HG02885 (cell line): ENCODE measurements around the gene GSK3A.
A peak's percentile ranks its signal among the peaks of the same experiment; 100 is the strongest.

Source experiments
- ATAC-seq: cut with Tn5 transposase; IDR thresholded peaks from one replicate; pipeline ENCODE4 v1.9.1; 2021; ENCODE audit warnings: mild to moderate bottlenecking; ENCODE audit not compliant: unreplicated experiment, poor library complexity

GSK3A gene

DNA sequence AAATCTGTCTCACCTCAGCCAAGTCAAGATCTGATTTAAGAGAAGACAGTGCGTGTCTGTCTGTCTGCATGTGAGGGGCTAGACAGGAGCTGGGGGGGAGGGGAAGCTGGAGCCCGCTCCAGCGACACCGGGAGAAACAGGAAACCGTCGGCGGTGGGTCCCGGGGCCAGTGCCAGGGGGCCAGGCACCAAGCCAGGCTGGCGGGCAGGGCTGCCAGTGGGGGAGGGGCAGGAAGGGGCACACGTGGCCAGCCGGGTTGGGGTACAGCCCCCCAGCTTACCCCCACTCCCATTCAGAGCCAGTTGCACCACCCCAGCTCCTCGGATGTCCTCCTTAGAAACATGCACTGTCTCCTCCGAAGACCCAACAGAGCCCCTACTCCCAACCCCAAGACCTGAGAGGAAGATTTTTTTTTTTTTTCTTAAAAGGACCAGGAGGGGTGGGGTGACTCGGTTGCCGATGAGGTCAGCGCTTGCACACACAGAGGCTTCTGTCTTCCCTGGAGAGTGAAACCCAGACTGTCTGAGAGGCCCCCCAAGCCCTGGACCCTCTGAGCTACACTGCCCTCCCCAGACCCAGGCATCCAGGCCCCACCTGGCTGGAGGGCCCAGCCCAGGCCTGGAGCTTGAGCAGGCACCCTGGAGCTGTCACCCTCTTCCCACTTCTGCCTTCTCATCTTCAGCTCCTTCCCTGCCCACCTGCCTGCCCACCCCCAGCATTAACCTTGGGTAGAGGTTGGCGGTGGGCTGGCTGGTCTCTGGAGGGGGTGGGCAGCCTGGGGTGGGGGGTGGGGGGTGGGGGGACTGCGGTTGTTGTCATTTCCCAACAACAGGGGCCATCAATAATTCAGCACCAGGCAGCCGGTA lies 8.5 kb upstream of the GSK3A start:
- ATAC-seq: no peak

DNA sequence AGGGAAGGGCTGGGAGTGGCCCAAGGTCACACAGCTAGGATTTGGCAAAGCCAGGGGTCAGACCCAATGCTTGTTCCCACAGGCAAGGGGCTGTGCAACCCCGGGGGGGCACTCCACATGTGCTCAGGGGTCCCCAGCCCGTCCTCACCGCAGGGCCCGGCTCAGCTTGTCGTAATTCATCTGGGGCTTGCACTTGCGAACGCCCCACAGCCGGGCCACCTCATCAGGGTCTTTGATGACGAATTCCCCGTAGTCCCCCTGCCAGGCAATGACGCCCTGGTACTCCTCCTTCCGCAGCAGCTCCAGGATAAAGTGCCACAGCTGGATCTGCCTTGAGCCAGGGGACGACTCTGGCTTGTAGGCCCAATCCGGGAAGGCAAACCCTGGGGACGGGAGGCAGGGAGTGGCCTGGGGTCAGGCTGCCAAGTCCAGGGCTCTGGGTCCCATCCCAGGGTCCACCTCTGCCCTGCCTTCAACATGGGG lies 7.8 kb upstream of the GSK3A start:
- ATAC-seq: no peak

DNA sequence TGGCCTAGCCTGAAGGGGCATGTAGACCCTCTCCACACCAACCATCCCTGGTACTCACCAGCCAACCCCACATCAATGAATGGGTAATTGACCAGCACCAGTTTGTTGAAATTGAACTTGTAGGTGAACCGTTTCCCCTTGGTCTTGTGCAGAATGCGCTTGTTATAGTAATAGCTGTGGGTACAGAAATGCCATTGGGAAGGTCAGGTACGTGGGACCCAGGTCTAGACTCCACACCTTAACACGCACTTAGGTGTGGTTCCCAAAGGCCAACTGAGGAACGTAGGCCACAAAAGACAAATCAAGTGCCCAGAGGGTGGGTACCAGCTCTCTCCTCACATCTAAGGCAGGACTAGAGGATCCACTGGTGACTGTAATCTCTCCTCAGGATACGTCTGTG lies 7.4 kb upstream of the GSK3A start:
- no peak for ATAC-seq

DNA sequence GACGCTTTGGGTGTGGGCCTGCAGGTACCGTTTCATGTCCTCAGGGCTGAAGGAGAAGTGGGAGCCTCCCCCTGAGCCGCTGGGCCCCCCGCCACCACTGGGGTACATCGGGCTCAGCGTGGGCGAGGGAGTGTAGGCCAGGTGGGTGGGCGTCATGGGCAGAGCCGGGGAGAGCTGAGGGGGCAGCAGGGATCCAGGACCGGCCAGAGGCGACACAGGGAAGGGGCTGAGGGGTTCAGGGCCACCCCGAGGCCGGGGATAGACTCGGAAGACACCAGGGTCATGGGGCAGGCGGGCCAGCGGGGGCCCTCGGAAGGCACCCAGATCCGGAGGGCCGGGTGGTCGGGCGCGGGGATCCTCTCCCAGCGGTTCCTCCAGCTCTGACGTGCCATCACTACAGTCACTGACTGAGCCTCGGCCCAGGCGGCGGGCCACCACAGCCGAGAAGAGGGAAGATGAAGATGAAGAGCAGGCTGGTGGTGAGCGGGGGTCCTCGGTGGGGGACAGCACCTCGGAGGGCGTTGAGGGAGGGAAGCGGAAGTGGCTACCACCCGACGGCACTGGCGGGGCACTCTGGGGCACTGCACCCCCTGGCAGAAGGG lies 6.8 kb upstream of the GSK3A start:
- ATAC-seq: no peak

DNA sequence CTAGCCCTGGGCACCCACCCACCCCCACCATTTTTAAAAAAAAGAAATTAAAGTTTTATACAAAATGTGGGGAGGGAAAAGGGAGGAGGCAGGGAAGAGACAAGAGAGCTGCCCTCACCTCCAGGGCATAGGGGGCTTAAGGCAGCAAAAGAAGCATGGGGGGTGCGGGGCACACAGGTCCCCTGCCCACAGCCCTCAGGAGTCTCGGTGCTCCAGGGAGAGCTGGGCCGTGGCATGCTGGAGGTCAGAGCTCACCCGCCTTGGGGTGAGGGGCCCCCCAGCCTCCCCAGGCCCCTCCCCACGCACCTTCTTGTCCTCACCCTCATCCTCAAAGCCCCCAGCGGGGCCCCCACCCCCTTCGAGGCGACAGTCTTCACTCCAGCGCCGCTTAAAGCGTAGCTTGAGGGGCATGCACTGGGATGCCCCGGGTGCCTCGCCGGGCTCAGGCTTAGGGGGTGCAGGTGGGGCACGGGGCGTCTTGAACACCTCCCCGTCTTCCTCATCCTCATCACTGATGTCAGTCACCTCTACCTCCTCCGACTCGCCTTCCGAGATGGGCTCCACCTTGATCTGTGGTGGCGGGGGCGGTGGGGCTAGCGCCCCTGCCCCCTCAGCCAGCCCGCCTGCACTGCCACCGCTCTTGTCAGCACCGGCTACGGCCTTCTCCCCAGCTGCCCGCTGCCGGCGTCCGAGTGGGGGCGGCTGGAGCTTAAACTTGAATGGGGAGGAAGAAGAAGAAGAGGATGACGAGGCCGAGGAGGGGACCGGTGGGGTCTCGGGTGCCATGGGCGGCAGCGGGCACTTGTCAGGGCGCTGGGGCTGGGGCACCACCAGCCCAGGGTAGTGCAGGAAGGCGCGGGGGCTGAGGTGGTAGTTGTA lies 6.1 kb upstream of the GSK3A start:
- ATAC-seq: no peak

DNA sequence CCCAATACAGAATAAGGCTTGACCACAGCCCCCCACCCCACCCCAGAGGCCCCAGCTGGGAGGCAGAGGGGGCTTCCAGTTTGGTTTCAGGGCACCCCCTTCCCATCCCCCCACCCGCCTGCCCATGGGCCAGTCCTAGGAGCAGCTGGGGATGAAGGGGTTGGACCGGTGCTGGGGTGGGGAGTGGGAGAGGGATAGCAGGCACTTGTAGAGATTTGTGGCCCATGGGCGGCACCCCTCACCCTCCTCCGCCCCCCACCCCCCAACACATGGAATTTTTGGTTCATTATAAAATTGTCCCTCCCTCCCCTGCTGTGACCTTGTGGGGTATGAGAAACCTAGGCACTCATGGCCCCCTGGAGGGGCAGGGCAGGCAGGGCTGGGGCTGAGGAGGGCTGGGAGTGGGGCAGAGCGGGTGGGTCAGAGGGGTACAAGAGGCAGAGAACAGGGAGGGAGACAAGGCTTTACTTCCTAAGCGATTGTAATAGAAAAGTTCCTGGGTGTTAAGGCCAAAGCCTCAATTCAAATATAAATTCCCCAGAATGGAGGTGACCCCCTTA lies 5.3 kb upstream of the GSK3A start:
- ATAC-seq: no peak

DNA sequence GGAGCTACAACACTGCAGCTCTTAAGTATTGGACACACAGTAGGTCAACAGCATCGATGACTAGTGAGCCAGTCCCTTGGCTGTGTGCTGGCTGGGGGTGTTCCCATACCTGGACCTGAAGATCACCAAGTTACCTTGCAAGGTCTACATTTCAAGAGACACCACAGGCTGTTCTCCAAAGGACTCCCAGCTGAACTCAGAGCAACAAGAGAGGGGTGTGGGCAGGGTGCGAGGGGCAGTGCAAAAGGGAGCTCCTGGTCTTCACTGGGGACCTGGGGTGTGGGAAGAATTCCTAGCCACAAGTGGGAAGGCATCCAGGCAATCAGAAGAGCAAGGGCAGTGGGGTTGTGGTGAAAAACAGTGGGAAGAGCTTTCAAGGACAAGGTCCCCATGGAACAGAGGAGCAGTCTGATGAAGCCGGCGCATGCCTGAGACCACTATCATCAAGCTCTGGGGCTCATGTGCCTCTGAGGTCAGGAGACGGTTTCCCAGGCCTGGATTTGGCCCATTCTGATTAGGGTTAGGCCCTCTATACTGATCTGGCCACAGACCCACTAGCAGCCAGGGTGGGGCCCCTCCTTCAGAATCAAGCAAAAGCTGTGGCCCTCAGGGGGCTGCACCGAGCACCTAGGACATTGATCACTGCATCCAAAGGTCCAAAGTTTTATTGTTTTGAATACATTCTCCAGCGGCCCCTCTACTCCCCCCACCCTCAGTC lies 4.7 kb upstream of the GSK3A start:
- no peak for ATAC-seq

DNA sequence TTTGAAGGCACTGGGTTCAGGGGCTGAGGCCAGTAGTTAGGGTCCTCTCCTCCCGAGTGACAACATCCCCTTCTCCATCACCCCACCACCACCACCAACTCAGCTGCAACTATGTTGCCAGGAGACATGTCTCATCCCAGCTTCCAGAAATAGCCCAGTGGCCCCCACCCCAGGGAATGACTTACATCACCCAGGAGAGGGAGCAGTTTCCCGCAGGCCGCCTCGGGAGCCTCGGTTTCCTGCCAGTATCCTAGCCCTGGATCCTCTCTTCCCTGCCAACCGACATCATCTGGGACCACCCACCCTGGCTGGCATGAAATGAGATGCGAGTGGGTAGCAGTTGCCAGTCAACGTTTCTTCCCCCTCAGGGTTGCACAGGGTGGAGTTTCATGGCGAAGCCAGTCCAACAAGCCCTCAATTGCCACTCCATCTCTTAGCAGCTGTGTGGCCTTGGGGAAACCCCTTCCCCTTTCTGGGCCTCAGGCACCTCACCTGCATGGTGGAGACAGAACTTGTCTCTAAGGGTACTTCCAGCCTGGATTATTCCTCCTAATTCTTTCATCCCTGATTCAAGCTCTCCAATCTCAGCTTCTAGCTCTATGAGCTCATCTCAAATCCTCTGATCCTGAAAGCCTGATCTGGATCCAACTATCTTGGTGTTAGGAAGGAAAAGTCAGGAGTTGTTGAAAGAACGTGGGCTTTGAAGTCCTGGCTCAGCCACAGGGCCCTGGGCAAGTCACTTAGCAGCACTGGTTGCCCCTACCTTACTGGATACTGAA lies 3.9 kb upstream of the GSK3A start:
- ATAC-seq: no peak

DNA sequence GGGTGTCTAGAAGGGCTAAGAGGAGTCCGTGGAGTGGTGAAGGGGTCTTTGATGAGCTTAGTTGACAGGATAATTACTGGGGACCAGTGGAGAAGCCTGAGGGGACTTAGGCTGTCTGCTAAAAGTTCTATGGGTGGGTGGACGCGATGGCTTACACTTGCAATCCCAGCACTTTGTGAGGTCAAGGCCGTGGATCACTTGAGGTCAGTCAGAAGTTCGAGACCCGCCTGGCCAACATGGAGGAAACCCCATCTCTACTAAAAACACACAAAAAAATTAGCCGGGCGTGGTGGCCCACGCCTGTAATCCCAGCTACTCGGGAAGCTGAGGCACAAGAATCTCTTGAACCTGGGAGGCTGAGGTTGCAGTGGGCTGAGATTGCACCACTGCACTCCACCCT lies 2.8 kb upstream of the GSK3A start:
- ATAC-seq: no peak

DNA sequence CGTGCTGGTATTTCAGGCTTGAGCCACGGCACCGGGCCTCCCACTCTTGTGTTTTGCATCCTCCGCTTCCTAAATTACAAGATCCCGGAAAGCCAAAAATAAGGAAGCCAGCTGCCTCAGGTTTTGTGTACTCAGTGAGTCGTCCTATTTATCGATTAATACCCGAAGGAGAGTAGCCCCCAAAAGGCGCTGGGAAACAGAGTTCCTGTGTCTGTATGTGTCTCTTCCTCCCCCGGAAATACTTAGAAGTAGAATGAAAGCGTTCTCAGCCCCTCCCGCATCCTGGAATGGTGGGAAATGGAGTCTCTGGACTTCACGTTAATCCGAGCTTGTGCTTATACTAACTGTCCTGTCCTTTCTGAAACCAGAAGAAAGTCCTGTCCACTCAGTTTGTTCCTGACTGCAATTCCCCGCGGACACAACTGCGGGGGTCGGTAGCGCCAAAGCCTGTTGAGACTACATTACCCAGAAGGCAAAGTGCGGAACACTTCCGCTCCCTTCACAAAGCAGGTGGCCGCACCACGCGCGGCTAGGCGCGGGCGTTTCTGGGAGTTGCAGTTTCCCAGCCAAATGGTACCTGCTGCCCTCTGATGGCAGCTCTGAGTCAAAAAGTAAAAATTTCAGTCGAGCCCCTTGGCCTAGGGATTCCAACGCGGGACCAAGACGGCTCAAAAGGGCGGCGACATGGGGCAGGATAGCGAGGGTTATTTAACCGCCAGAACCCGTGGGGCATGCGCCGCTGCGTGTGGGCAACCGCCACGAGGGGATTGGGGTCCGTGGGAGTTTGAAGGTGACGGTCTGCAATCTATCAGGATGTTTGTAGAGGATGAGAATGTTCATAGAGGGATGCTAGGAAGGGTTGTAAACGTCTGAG lies 2.2 kb upstream of the GSK3A start:
- ATAC-seq: peak; percentile 40

DNA sequence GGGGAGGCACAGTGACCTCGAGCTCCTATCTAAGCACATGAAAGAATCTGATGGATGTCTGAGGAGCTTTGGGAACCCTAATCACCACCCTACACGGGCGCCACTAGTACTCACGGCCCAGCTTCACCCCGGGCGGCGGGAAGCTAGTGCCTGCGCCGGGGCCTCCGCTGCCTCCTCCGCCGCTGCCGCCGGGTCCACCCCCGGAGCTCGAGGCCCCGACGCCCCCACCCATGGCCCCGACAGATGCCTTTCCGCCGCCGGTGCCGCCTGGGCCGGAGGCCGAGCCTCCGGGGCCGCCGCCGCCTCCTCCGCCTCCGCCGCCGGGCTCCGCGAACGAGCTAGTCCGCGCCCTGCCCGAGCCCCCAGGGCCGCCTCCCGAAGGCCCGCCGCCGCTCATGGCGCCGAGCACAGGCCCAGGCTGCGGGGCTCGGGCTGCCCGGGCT lies 312 bp downstream of the GSK3A start:
- ATAC-seq: peak; percentile 0

DNA sequence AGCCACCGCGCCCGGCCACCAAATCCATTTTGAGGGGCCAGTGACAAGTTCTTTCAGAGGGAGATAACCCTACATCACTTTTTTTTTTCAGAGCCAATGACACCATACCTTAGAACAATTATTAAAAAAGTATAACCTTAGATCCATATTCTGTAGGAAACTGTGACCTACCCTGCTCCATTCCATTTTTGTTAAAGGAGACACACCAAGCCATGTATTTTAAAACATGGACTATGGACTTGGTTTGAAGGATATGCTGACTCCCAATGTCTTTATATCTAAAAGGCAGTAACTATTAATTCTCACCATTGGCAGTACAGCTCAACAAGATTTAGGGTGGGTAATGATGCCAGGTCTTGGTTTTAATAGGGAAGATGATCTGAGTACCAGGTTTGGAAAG lies 1.1 kb downstream of the GSK3A start:
- no peak for ATAC-seq

DNA sequence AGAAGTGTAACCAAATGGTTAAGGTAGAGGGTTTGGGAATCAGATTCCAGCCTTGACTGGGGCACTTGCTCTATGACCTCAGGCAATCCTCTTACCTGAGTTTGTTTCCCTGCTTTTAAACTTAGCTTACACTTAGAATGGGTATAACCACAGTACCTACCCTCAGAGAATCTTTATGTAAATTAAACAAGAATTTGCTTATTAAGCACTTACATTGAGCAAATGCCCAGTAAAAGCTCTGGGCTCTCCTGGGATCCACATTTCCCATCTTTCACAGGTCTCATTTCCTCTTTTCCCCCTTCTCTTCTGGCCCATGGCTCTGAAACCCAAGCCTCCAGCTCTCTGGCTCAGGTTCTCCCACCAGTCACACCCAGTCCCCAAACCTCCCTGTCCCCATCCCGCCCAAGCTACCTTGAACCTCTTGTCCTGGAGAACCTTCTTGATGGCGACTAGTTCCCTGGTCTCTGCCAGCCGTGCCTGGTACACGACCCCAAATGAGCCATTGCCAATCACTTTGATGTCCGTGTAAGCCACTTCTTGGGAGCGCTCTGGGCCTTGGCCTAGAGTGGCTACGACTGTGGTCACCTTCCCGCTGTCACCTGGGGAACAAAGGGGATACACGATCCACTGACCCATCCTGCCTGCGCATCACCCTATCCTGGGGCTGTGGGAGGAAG lies 2.7 kb downstream of the GSK3A start:
- ATAC-seq: no peak

DNA sequence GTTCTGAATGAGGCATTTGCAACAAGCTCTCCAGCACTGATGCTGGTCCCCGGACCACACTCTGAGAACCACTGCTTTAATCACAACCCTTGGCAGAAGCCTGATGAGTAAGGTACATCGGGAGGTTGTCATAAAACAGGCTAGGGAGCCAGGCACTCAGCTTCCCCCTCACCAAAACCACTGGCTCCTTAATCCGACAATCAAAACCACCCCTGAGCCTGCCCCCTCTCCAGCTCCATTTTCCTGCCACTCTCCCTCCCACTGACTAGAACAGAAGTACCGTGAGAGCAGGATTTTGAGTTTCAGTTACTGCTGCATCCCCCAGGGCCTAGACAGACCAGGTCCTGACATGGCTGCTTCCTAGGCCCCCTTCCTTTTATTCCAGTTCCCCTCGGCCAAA lies 7.2 kb downstream of the GSK3A start:
- no peak for ATAC-seq

DNA sequence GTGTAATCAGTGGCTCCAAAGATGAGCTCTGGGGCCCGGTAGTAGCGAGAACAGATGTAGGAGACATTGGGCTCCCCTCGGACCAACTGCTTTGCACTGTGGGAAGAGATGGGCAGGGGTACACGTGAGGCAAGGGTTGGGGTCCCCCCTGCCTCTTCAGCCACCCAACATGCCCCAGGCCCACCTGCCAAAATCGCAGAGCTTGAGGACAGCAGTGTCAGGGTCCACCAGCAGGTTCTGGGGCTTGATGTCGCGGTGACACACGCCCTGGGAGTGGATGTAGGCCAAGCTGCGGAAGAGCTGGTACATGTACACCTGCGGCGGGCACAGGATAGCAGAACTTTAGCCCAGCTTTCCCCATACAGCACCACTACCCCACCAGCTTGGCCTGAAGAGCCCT lies 8.0 kb downstream of the GSK3A start:
- ATAC-seq: no peak

DNA sequence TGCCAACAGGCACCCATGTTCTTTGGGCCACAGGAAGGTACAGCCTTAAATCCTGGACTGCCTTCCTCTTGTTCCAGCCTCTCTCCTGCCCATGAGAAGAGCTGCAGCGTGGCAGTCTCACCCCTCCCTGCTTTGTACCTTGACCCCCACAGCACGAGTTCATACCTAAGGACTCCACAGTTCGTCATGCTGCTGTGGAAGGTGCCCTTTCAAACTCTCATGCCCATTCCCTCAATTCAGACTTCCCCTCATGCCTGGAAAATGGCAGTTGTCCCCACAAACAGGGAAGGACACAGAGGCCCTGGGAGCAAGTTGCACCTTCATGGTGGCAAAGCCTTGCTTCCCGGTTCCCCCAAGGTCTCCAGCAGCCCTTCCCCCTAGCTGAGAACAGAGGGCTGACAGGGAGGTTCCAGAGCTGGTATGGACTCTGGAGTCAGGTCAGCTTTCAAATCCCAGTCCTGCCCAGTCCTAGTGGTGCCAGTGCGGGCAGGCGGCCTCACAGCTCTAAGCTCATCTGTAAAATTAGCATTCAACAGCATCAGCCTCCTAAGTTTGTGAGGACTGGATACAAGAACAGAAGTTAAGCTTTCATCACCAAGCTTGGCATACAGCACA lies 8.6 kb downstream of the GSK3A start:
- no peak for ATAC-seq

DNA sequence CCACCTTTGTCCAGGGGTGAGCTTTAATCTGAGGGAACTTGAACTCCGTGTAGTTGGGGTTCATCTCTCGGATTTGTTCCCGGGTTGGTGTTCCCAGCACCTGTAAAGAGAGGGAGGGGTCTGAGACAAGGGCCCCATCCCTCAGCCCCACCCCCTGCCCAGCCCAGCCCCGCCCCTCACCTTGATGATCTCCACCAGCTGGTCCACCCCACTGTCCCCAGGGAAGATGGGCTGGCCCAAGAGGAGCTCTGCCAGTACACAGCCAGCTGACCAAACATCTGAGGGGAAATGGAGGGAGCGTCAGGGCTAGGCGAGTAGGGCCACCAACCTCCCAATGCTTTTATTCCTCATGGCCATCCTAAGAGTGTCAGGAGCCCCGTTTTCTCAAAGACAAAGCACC lies 9.3 kb downstream of the GSK3A start:
- no peak for ATAC-seq
